KOPT-K1 (cell line): ENCODE measurements around the gene SCFD1.

ENCODE experiments used
- H3K27ac ChIP-seq: fragments of 200-600 bp; sonication (generic); 2 replicates; pipeline ENCODE4 v1.5.1; 2016; ENCODE audit warnings: antibody characterized with exemption, mild to moderate bottlenecking, low read depth, low read length; ENCODE audit not compliant: poor library complexity, severe bottlenecking
- H3K36me3 ChIP-seq: fragments of 200-600 bp; sonication (generic); 2 replicates; pipeline ENCODE4 v1.5.1; 2017; ENCODE audit warnings: antibody characterized with exemption, mild to moderate bottlenecking, low read length, moderate library complexity; ENCODE audit not compliant: insufficient read depth
- H3K9me3 ChIP-seq: fragments of 200-600 bp; sonication (generic); 2 replicates; pipeline ENCODE4 v1.5.1; 2017; ENCODE audit warnings: antibody characterized with exemption, low read length, mild to moderate bottlenecking; ENCODE audit not compliant: insufficient read depth, poor library complexity, severe bottlenecking

Gene SCFD1

DNA sequence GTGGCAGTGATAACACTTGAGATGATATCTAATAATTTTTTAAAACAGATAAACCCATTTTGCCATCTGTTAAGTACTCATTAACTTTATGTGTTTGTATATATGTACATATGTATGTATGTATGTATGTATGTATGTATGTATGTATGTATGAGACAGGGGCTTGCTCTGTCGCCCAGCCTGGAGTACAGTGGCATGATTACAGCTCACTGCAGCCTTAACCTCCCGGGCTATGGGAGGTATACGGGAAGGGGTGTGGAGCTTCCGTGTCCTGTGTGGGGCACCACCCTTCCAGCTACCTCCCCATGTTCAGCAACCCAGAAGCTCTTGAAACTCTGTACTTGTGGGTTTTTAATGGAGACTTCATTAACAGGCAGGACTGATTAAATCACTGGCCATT, 116.9 kb downstream of the SCFD1 start:
- peaks cover 19% of the 10 kb centered on the region for H3K36me3 ChIP-seq

GRCh38 chr14:30748343-30748742, 126.2 kb downstream of the SCFD1 start:
- no peak overlapping the region for H3K27ac ChIP-seq
- no peaks in the 10 kb centered on the region for H3K36me3 ChIP-seq
- H3K9me3 ChIP-seq = no peaks in the 10 kb centered on the region

More for the DNA sequence above, 116.9 kb downstream of the SCFD1 start:
- H3K27ac ChIP-seq = no peak overlapping the region
- H3K9me3 ChIP-seq = peaks cover 5% of the 10 kb centered on the region

GRCh38 chr14:30751646-30752416, 129.7 kb downstream of the SCFD1 start:
- Histone ChIP-seq H3K9me3 (no peaks in the 10 kb centered on the region), H3K27ac (no peak overlapping the region), H3K36me3 (no peaks in the 10 kb centered on the region)

- no peaks in the 10 kb centered on the region for H3K36me3 ChIP-seq
- no peak overlapping the region for H3K27ac ChIP-seq
- H3K9me3 ChIP-seq = no peaks in the 10 kb centered on the region
Observed at GRCh38 chr14:30753452-30753851, 131.3 kb downstream of the SCFD1 start.

GRCh38 chr14:30754778-30755177, 132.7 kb downstream of the SCFD1 start:
- Histone ChIP-seq H3K27ac (no peak overlapping the region), H3K9me3 (no peaks in the 10 kb centered on the region), H3K36me3 (no peaks in the 10 kb centered on the region)

DNA sequence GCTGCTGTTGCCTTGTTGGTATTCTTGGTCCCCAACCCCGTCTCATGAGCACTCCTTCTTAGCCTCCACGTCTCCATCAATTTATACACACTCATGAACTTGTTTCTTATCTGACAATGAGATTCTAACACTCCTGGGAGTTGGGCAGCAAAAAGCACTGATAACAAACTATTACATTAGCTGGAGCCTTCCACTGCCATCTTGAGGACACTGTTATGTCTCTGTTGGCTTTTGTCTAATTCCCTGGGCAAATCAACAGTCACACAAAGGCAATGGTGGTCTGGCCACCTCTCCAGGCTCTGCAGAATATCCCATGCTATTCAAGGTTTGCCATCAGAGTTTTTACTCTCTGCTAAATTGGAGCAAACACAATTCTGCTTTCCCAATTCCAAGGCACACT, 134.5 kb downstream of the SCFD1 start:
- H3K9me3 ChIP-seq = no peaks in the 10 kb centered on the region
- no peaks in the 10 kb centered on the region for H3K36me3 ChIP-seq
- H3K27ac ChIP-seq = no peak overlapping the region

- Histone ChIP-seq H3K27ac (no peak overlapping the region), H3K9me3 (no peaks in the 10 kb centered on the region), H3K36me3 (no peaks in the 10 kb centered on the region)
Observed at GRCh38 chr14:30757082-30757481, 135.0 kb downstream of the SCFD1 start.

- H3K9me3 ChIP-seq = peaks cover 17% of the 10 kb centered on the region
Observed at GRCh38 chr14:30759172-30760125, 137.3 kb downstream of the SCFD1 start.

GRCh38 chr14:30763891-30764290, 141.8 kb downstream of the SCFD1 start:
- no peaks in the 10 kb centered on the region for H3K36me3 ChIP-seq
- no peak overlapping the region for H3K27ac ChIP-seq
- H3K9me3 ChIP-seq = peaks cover 17% of the 10 kb centered on the region

More at GRCh38 chr14:30759172-30760125, 137.3 kb downstream of the SCFD1 start:
- H3K27ac ChIP-seq = no peak overlapping the region
- H3K36me3 ChIP-seq = no peaks in the 10 kb centered on the region

GRCh38 chr14:30767624-30768023, 145.5 kb downstream of the SCFD1 start:
- H3K9me3 ChIP-seq = peaks cover 16% of the 10 kb centered on the region
- no peak overlapping the region for H3K27ac ChIP-seq
- H3K36me3 ChIP-seq = no peaks in the 10 kb centered on the region

- H3K36me3 ChIP-seq = no peaks in the 10 kb centered on the region
- peaks cover 5% of the 10 kb centered on the region for H3K9me3 ChIP-seq
- no peak overlapping the region for H3K27ac ChIP-seq
Observed at GRCh38 chr14:30768791-30769190, 146.7 kb downstream of the SCFD1 start.

GRCh38 chr14:30770376-30770775, 148.3 kb downstream of the SCFD1 start:
- Histone ChIP-seq H3K27ac (no peak overlapping the region), H3K36me3 (no peaks in the 10 kb centered on the region), H3K9me3 (no peaks in the 10 kb centered on the region)

DNA sequence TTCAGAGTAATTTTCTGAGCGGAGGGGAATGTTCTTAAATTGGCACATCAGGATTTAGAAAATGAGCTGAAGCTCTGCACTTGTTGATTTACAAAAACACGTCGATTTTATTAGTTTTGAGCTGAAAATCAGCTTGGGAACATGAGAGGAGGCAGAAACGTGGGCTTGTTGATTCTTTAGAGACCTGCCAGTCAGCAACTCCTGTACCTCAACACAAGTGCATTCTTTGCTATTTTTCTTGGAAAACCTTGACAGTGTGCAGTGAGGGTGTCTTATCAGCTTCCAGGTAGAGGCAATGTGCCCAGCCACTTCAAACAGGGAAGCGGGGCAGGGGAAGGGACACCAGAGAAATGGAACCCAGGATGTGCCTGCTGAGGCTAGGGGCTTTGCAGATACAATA, 149.5 kb downstream of the SCFD1 start:
- no peaks in the 10 kb centered on the region for H3K9me3 ChIP-seq
- no peak overlapping the region for H3K27ac ChIP-seq
- no peaks in the 10 kb centered on the region for H3K36me3 ChIP-seq

- Histone ChIP-seq H3K27ac (no peak overlapping the region), H3K9me3 (no peaks in the 10 kb centered on the region), H3K36me3 (no peaks in the 10 kb centered on the region)
Observed at GRCh38 chr14:30779210-30779609, 157.1 kb downstream of the SCFD1 start.
